NCI-H1105 (cell line): ENCODE results near the gene HOXD8.

Experiments
- DNase-seq: peaks from one replicate; lab custom pipeline; 2025; lab: John Stamatoyannopoulos, UW

The HOXD8 gene

GRCh38 chr2:176174382-176174823 lies 44.9 kb downstream of the HOXD8 start:
- no peak for DNase-seq

- DNase-seq: peak; percentile 90
These were observed 45.6 kb downstream of the HOXD8 start for GRCh38 chr2:176174824-176175708.

- DNase-seq: no peak
These were observed 46.5 kb downstream of the HOXD8 start for GRCh38 chr2:176175709-176176607.

GRCh38 chr2:176177580-176178037 lies 48.1 kb downstream of the HOXD8 start:
- no peak for DNase-seq

GRCh38 chr2:176178038-176178756 lies 48.7 kb downstream of the HOXD8 start:
- DNase-seq: peak; percentile 80

GRCh38 chr2:176178757-176179295 lies 49.3 kb downstream of the HOXD8 start:
- no peak for DNase-seq

- no peak for DNase-seq
These were observed 52.0 kb downstream of the HOXD8 start for GRCh38 chr2:176181551-176181950.
